NCI-H187 (cell line): ENCODE results near the gene APBA1.
A peak's percentile ranks its signal among the peaks of the same experiment; 100 is the strongest.

Experiments used
- DNase-seq, 2 experiments: peaks; one replicate each; lab custom pipeline; 2025; lab: John Stamatoyannopoulos, UW

The APBA1 gene

GRCh38 chr9:69579032-69579758 lies 93.0 kb downstream of the APBA1 start:
- no peak for DNase-seq

- DNase-seq: no peak
Measured at GRCh38 chr9:69578026-69578425, 94.1 kb downstream of the APBA1 start.

- DNase-seq: no peak
Measured at GRCh38 chr9:69577123-69577522, 95.0 kb downstream of the APBA1 start.

- DNase-seq: no peak
Measured at GRCh38 chr9:69574057-69574456, 98.1 kb downstream of the APBA1 start.

GRCh38 chr9:69573651-69574050 lies 98.5 kb downstream of the APBA1 start:
- no peak for DNase-seq

GRCh38 chr9:69572611-69573010 lies 99.6 kb downstream of the APBA1 start:
- no peak for DNase-seq

- no peak for DNase-seq
Measured at GRCh38 chr9:69571032-69571431, 101.1 kb downstream of the APBA1 start.

GRCh38 chr9:69569738-69570451 lies 102.3 kb downstream of the APBA1 start:
- DNase-seq: no peak

GRCh38 chr9:69564557-69564956 lies 107.6 kb downstream of the APBA1 start:
- DNase-seq: no peak

GRCh38 chr9:69559126-69559525 lies 113.0 kb downstream of the APBA1 start:
- DNase-seq: no peak

- DNase-seq: no peak
Measured at GRCh38 chr9:69556707-69557106, 115.5 kb downstream of the APBA1 start.

GRCh38 chr9:69555802-69556201 lies 116.4 kb downstream of the APBA1 start:
- DNase-seq: no peak

GRCh38 chr9:69554945-69555344 lies 117.2 kb downstream of the APBA1 start:
- peak in 1 of 2 experiments; percentile 58 for DNase-seq

- no peak for DNase-seq
Measured at GRCh38 chr9:69549310-69550202, 122.6 kb downstream of the APBA1 start.

- DNase-seq: no peak
Measured at GRCh38 chr9:69548681-69549080, 123.5 kb downstream of the APBA1 start.

- DNase-seq: peak in 1 of 2 experiments; percentile 13
Measured at GRCh38 chr9:69546265-69546664, 125.9 kb downstream of the APBA1 start.

GRCh38 chr9:69542942-69543704 lies 129.0 kb downstream of the APBA1 start:
- peak; percentile 68 to 71 for DNase-seq

- no peak for DNase-seq
Measured at GRCh38 chr9:69542058-69542457, 130.1 kb downstream of the APBA1 start.

- DNase-seq: no peak
Measured at GRCh38 chr9:69535911-69536310, 136.3 kb downstream of the APBA1 start.

- DNase-seq: no peak
Measured at GRCh38 chr9:69535286-69535832, 136.8 kb downstream of the APBA1 start.

- DNase-seq: no peak
Measured at GRCh38 chr9:69532396-69532795, 139.8 kb downstream of the APBA1 start.
